Ovary (tissue), 9 donors: Measurements from ENCODE around the gene CD53. TPM values are rescaled to one million over a fixed set of nuclear protein-coding genes. Genes with fewer than 3 reads are reported as not detected.

Experiments used
- DNase-seq, 5 donors: peaks; one replicate each; pipeline ENCODE4 v3.0.0-alpha.2; 2019 to 2020
- H3K27ac ChIP-seq, 2 donors: fragments of 200-600 bp; one replicate each; pipeline versions ENCODE4 v1.5.1 to v1.8.0; 2019 to 2022
- H3K27me3 ChIP-seq: fragments of 200-600 bp; one replicate; pipeline ENCODE4 v1.8.0; 2022
- H3K36me3 ChIP-seq: fragments of 200-600 bp; sonication (generic); one replicate; pipeline ENCODE4 v1.5.1; 2019
- H3K4me1 ChIP-seq: one replicate; pipeline ENCODE4 v1.8.1; 2013; ENCODE audit warnings: mild to moderate bottlenecking, moderate library complexity; ENCODE audit not compliant: insufficient read depth
- H3K4me3 ChIP-seq: fragments of 200-600 bp; sonication (generic); one replicate; pipeline ENCODE4 v1.5.1; 2017
- H3K9me3 ChIP-seq, 2 donors: fragments of 200-600 bp in 1 of 2; sonication (generic) in 1 of 2; one replicate each; pipeline versions ENCODE4 v1.5.1 to v1.8.1; 2013 to 2019; ENCODE audit warnings: mild to moderate bottlenecking in 1 of 2, moderate library complexity in 1 of 2
- EP300 ChIP-seq: sonication (generic); formaldehyde crosslinking; IDR thresholded peaks from one replicate; pipeline ENCODE4 v1.6.1; 2017; ENCODE audit warnings: antibody characterized with exemption
- POLR2A ChIP-seq: fragments of 450-650 bp; IDR thresholded peaks from one replicate; pipeline ENCODE4 v1.6.1; 2017; ENCODE audit warnings: antibody characterized with exemption, mild to moderate bottlenecking, moderate library complexity
- WGBS, 3 donors: extraction: QIAGEN DNeasy Blood & Tissue Kit in 1 of 3; methylation state at CpG; one replicate each; pipeline versions ENCODE4 v1.1.5 to v1.1.7; 2013 to 2017; 5-methylcytosine and 5-hydroxymethylcytosine counted together
- intact Hi-C, 4 donors: fragments of 100-400 bp; cut with DNase I; formaldehyde crosslinking; loops; one replicate each; pipeline versions ENCODE4 v1.11.0 to v1.15.1; 2022 to 2023
- polyA plus RNA-seq, 2 donors: library from polyadenylated mRNA; stranded (reverse); fragments of 200-250 nt in 1 of 2; fragments of 350-450 nt in 1 of 2; fragmentation: Illumina TruSeq in 1 of 2; extraction: RNeasy Lipid Tissue Mini Kit (QIAGEN cat#74804) in 1 of 2; gene quantifications; one replicate each; pipeline ENCODE4 v1.2.3, GENCODE V29; 2013 to 2014
- total RNA-seq, 7 donors: library from RNA; depleted of rRNA in 2 of 7; stranded (reverse); fragments of >200 nt in 2 of 7; fragmentation: NEBNext Ultra II Directional in 3 of 7; extraction: Animal tissue kit (Norgen Biotek cat#: 25700) in 3 of 7; gene quantifications; one replicate each; pipeline versions ENCODE4 v1.1.0 to v1.2.4, GENCODE V29; 2016 to 2023
- TF ChIP-seq, protein P1 (sequence below), 3 donors: fragments of 450-650 bp in 2 of 3; fragments of 200-600 bp in 1 of 3; IDR thresholded peaks; one replicate each; pipeline versions ENCODE4 v1.5.1 to v1.8.0; 2016 to 2022; ENCODE audit warnings: antibody characterized with exemption in 3 of 3, mild to moderate bottlenecking in 1 of 3
- donor health status: DM: no; HTN: no; CAD: no; lungs with moderate emphysema.
- donor health status: DM: no; HTN: no; CAD: no.
- donor health status: Bipolar disorder and iron deficiency.
- donor health status: DM: yes; HTN: yes; CAD: no.
- donor health status: DM: no; HTN: no; CAD: no.
- donor health status: DM: yes; HTN: yes; CAD: no.

The CD53 gene
- total and polyA plus RNA-seq, 9 donors = 6.3 to 57.1 (median 8.0) TPM

GRCh38 chr1:110878591-110878990 lies 5.6 kb downstream of the CD53 start:
- no peaks in the 10 kb centered on the region for H3K27me3 ChIP-seq
- no peak overlapping the region for H3K4me3 ChIP-seq
- no peaks in the 10 kb centered on the region for H3K4me1 ChIP-seq
- no peak for DNase-seq
- TF ChIP-seq POLR2A (no peak), EP300 (no peak)
- TF ChIP-seq, protein P1, sequence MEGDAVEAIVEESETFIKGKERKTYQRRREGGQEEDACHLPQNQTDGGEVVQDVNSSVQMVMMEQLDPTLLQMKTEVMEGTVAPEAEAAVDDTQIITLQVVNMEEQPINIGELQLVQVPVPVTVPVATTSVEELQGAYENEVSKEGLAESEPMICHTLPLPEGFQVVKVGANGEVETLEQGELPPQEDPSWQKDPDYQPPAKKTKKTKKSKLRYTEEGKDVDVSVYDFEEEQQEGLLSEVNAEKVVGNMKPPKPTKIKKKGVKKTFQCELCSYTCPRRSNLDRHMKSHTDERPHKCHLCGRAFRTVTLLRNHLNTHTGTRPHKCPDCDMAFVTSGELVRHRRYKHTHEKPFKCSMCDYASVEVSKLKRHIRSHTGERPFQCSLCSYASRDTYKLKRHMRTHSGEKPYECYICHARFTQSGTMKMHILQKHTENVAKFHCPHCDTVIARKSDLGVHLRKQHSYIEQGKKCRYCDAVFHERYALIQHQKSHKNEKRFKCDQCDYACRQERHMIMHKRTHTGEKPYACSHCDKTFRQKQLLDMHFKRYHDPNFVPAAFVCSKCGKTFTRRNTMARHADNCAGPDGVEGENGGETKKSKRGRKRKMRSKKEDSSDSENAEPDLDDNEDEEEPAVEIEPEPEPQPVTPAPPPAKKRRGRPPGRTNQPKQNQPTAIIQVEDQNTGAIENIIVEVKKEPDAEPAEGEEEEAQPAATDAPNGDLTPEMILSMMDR (IDR thresholded peaks at IDR 0.05) = no peak
- 79 to 82% (median 81%) methylated on average over 2 of the region's 2 CpGs for WGBS, 3 donors
- no peaks in the 10 kb centered on the region for H3K9me3 ChIP-seq
- no peak overlapping the region for H3K27ac ChIP-seq
- H3K36me3 ChIP-seq = no peaks in the 10 kb centered on the region
- intact Hi-C loops = no loop called here

DNA sequence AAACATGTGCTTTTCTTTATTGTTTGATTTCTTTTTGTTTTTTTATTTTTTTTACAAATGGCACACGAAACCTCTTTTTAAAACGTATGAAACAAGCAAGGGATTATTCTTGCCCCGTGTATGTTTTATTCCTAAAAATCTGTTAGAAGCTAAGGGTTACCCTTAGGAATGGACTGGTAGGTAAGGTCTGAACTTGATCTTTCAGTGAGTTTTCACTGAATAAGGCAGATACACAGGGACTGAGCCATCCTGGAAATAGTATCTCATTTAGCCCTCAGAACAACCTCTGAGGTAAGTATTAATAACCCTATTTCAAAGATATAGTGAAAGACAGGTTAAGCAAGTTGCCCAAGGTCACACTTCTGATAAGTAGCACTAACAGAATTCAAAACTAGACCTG lies 6.0 kb downstream of the CD53 start:
- intact Hi-C loops = no loop called here
- no peaks in the 10 kb centered on the region for H3K36me3 ChIP-seq
- no peaks in the 10 kb centered on the region for H3K9me3 ChIP-seq
- WGBS, 3 donors = 69 to 85% (median 72%) methylated on average over 3 of the region's 3 CpGs
- no peaks in the 10 kb centered on the region for H3K4me1 ChIP-seq
- no peak overlapping the region for H3K4me3 ChIP-seq
- DNase-seq = no peak
- H3K27me3 ChIP-seq = no peaks in the 10 kb centered on the region
- no peak for TF ChIP-seq EP300
- TF ChIP-seq POLR2A = no peak
- TF ChIP-seq, protein P1 (IDR thresholded peaks at IDR 0.05) = no peak
- H3K27ac ChIP-seq = no peak overlapping the region

DNA sequence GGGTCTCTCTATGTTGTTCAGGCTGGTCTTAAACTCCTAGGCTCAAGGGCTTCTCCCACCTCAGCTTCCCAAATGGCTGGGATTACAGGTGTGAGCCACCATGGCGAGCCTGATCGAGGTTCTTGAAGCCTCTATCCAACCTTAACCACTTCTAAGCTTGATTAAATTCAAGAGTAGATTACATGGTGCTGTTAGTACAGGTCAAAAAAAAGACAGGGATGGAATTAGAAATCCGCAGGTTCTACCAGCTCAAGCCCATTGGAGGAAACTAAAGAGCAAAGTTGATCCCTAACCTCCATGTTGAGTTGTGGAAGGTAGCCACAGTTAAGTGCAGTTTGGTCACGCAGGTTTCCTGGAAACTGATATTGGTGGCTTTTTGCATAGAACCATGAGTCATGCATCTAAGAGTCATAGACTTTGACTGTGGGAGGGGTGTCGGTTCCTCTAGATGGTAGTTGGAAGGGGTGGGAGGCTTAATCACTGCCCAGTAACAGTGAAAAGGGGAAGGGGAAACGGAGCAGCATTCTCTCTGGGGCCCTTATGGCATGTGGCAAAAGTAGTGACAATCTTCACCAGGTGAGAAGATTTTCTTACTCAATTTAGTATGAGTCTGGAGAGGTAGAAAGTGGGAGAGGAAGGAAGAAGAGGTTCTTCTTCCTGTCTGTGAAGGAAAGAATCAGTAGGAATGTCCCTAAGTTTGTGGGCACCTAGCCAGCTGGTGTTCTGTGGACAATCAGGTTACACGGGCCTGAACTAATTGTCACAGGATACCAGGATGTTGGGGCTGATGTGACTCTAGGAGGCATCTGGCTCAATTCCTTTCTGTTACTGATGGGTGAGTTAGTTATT lies 7.0 kb downstream of the CD53 start:
- 39 to 52% (median 49%) methylated on average over 7 of the region's 7 CpGs for WGBS, 3 donors
- Histone ChIP-seq H3K4me1 (no peaks in the 10 kb centered on the region), H3K27me3 (no peaks in the 10 kb centered on the region), H3K27ac (no peak overlapping the region), H3K36me3 (no peaks in the 10 kb centered on the region), H3K9me3 (no peaks in the 10 kb centered on the region), H3K4me3 (no peak overlapping the region)
- intact Hi-C loops = no loop called here
- DNase-seq = no peak
- TF ChIP-seq POLR2A = no peak
- TF ChIP-seq, protein P1 (IDR thresholded peaks at IDR 0.05) = no peak
- TF ChIP-seq EP300 = no peak

GRCh38 chr1:110880708-110881374 lies 7.9 kb downstream of the CD53 start:
- intact Hi-C loops = no loop called here
- no peak overlapping the region for H3K27ac ChIP-seq

More at GRCh38 chr1:110880708-110881374, 7.9 kb downstream of the CD53 start:
- H3K4me3 ChIP-seq = no peak overlapping the region
- H3K4me1 ChIP-seq = no peaks in the 10 kb centered on the region
- no peaks in the 10 kb centered on the region for H3K36me3 ChIP-seq
- TF ChIP-seq, protein P1 (IDR thresholded peaks at IDR 0.05) = no peak
- TF ChIP-seq POLR2A = no peak
- H3K27me3 ChIP-seq = no peaks in the 10 kb centered on the region
- no peaks in the 10 kb centered on the region for H3K9me3 ChIP-seq
- no peak for DNase-seq
- WGBS, 3 donors = 37 to 59% (median 46%) methylated on average over 2 of the region's 2 CpGs
